ENCODE measurements around the gene LITAFD.

- TF ChIP-seq, protein P1, sequence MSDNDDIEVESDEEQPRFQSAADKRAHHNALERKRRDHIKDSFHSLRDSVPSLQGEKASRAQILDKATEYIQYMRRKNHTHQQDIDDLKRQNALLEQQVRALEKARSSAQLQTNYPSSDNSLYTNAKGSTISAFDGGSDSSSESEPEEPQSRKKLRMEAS (CRISPR knock-in tag; IDR thresholded peaks at IDR 0.05), result no peak
- TF ChIP-seq ELF1 (tag; IDR thresholded peaks at IDR 0.05) (no peak), CTCF (IDR thresholded peaks at IDR 0.05 in 2 of 3, conservative IDR thresholded peaks at IDR 0.05 in 1 of 3; ENCODE audit: insufficient read depth in 2 of 3, low read depth in 1 of 3, low read length in 3 of 3) (no peak), SP2 (IDR thresholded peaks at IDR 0.05; ENCODE audit: extremely low read depth, low read depth, low read length, poor library complexity, severe bottlenecking) (no peak), MXI1 (IDR thresholded peaks at IDR 0.05; ENCODE audit: low read depth, low read length) (no peak), ZNF143 (CRISPR knock-in tag; IDR thresholded peaks at IDR 0.05) (no peak), BRF1 (IDR thresholded peaks at IDR 0.05; ENCODE audit: borderline replicate concordance, extremely low read depth, insufficient read length) (no peak), HIVEP1 (CRISPR knock-in tag; IDR thresholded peaks at IDR 0.05) (no peak)
These were observed 43.3 kb downstream of the LITAFD start for GRCh38 chr16:8925455-8925854.
